Measurements from ENCODE around the gene ACBD6. TPM values are rescaled to one million over a fixed set of nuclear protein-coding genes. Genes with fewer than 3 reads are reported as not detected.

ACBD6 gene
- total RNA-seq, 3 donors from 2014 or later (not counting 1 experiment from before 2014, with no cell fraction given), result 29.8 to 47.3 (median 41.9) TPM

- DNase-seq, result no peak
- Mint-ChIP-seq H3K27ac (no peak overlapping the region), H3K9me3 (peaks cover 0 to 6% of the 10 kb centered on the region in 2 donors), H3K27me3 (ENCODE audit: low read depth in 2 of 2) (no peaks in the 10 kb centered on the region), H3K36me3 (peaks cover 26% of the 10 kb centered on the region), H3K4me3 (no peak overlapping the region), H3K4me1 (peaks cover 10 to 35% of the 10 kb centered on the region in 2 donors)
- ATAC-seq, result no peak
- H3K4me3 ChIP-seq (ENCODE audit: low read length), result no peak overlapping the region
- no peak overlapping the region for H3K27ac ChIP-seq (ENCODE audit: low read length)
- H3K4me1 ChIP-seq (ENCODE audit: control insufficient read depth, insufficient read depth, low read length), result no peaks in the 10 kb centered on the region
- no peaks in the 10 kb centered on the region for H3K9me3 ChIP-seq (ENCODE audit: control insufficient read depth, insufficient read depth, low read length)
- intact Hi-C loops (cut with micrococcal nuclease), result no loop called here
- H3K36me3 ChIP-seq (ENCODE audit: control insufficient read depth, insufficient read depth, low read length), result peaks cover 2% of the 10 kb centered on the region
- no peaks in the 10 kb centered on the region for H3K27me3 ChIP-seq (ENCODE audit: control insufficient read depth, insufficient read depth, low read length)
- TF ChIP-seq CTCF (IDR thresholded peaks at IDR 0.05), result no peak
These were observed 50.9 kb downstream of the ACBD6 start for GRCh38 chr1:180451504-180451903.

- WGBS (ENCODE audit: insufficient coverage), result 94% methylated on average over 2 of the region's 2 CpGs
These were observed 57.9 kb downstream of the ACBD6 start for GRCh38 chr1:180444522-180444921.

GRCh38 chr1:180440335-180440734 lies 62.0 kb downstream of the ACBD6 start:
- H3K27ac ChIP-seq (ENCODE audit: low read length), result no peak overlapping the region
- DNase-seq (no peak), ATAC-seq (no peak)
- Mint-ChIP-seq H3K27me3 (ENCODE audit: low read depth in 2 of 2) (no peaks in the 10 kb centered on the region), H3K4me3 (no peak overlapping the region), H3K9me3 (no peaks in the 10 kb centered on the region), H3K27ac (no peak overlapping the region), H3K36me3 (no peaks in the 10 kb centered on the region), H3K4me1 (peaks cover 5 to 15% of the 10 kb centered on the region in 2 donors)
- H3K27me3 ChIP-seq (ENCODE audit: control insufficient read depth, insufficient read depth, low read length), result no peaks in the 10 kb centered on the region
- H3K9me3 ChIP-seq (ENCODE audit: control insufficient read depth, insufficient read depth, low read length), result no peaks in the 10 kb centered on the region
- no peaks in the 10 kb centered on the region for H3K4me1 ChIP-seq (ENCODE audit: control insufficient read depth, insufficient read depth, low read length)
- intact Hi-C loops (cut with micrococcal nuclease), result no loop called here
- no peak overlapping the region for H3K4me3 ChIP-seq (ENCODE audit: low read length)
- 100% methylated on average over 1 of the region's 1 CpG for WGBS (ENCODE audit: insufficient coverage)
- no peak for TF ChIP-seq CTCF (IDR thresholded peaks at IDR 0.05)
- H3K36me3 ChIP-seq (ENCODE audit: control insufficient read depth, insufficient read depth, low read length), result no peaks in the 10 kb centered on the region

More at GRCh38 chr1:180444522-180444921, 57.9 kb downstream of the ACBD6 start:
- Histone ChIP-seq H3K4me3 (ENCODE audit: low read length) (no peak overlapping the region), H3K27me3 (ENCODE audit: control insufficient read depth, insufficient read depth, low read length) (no peaks in the 10 kb centered on the region), H3K27ac (ENCODE audit: low read length) (no peak overlapping the region), H3K4me1 (ENCODE audit: control insufficient read depth, insufficient read depth, low read length) (no peaks in the 10 kb centered on the region), H3K36me3 (ENCODE audit: control insufficient read depth, insufficient read depth, low read length) (no peaks in the 10 kb centered on the region), H3K9me3 (ENCODE audit: control insufficient read depth, insufficient read depth, low read length) (no peaks in the 10 kb centered on the region)
- Mint-ChIP-seq H3K27ac (no peak overlapping the region), H3K27me3 (ENCODE audit: low read depth in 2 of 2) (no peaks in the 10 kb centered on the region), H3K36me3 (no peaks in the 10 kb centered on the region), H3K9me3 (no peaks in the 10 kb centered on the region), H3K4me3 (no peak overlapping the region), H3K4me1 (peaks cover 3 to 10% of the 10 kb centered on the region in 2 donors)
- intact Hi-C loops (cut with micrococcal nuclease), result no loop called here
- DNase-seq, result no peak
- TF ChIP-seq CTCF (IDR thresholded peaks at IDR 0.05), result no peak
- ATAC-seq, result no peak

- Histone ChIP-seq H3K36me3 (ENCODE audit: control insufficient read depth, insufficient read depth, low read length) (no peaks in the 10 kb centered on the region), H3K27me3 (ENCODE audit: control insufficient read depth, insufficient read depth, low read length) (no peaks in the 10 kb centered on the region), H3K4me3 (ENCODE audit: low read length) (no peak overlapping the region), H3K4me1 (ENCODE audit: control insufficient read depth, insufficient read depth, low read length) (no peaks in the 10 kb centered on the region), H3K27ac (ENCODE audit: low read length) (no peak overlapping the region), H3K9me3 (ENCODE audit: control insufficient read depth, insufficient read depth, low read length) (no peaks in the 10 kb centered on the region)
- intact Hi-C loops (cut with micrococcal nuclease), result no loop called here
- Mint-ChIP-seq H3K4me1 (peaks cover 18 to 28% of the 10 kb centered on the region in 2 donors), H3K27me3 (ENCODE audit: low read depth in 2 of 2) (no peaks in the 10 kb centered on the region), H3K27ac (no peak overlapping the region), H3K36me3 (no peaks in the 10 kb centered on the region), H3K9me3 (no peaks in the 10 kb centered on the region), H3K4me3 (no peak overlapping the region)
- DNase-seq (no peak), ATAC-seq (no peak)
- 95% methylated on average over 7 of the region's 7 CpGs for WGBS (ENCODE audit: insufficient coverage)
- TF ChIP-seq CTCF (IDR thresholded peaks at IDR 0.05), result no peak
These were observed 66.8 kb downstream of the ACBD6 start for GRCh38 chr1:180435566-180435965.
